ENCODE measurements around the gene RALBP1.
"Not testable (repeated sequence)": the region's sequence is repeated elsewhere in the genome, so short reads cannot be mapped to it uniquely, and the experiment has no call there.

The RALBP1 gene

GRCh38 chr18:9474983-9475642 lies at the start of gene RALBP1:
RALBP1 (plus strand) TSS chr18:9475513; CDS start chr18:9513046, 37,533 bp downstream.
- peak; percentile 100 for DNase-seq

GRCh38 chr18:9426753-9427152 lies 48.6 kb upstream of the RALBP1 start:
- no peak for DNase-seq

DNA sequence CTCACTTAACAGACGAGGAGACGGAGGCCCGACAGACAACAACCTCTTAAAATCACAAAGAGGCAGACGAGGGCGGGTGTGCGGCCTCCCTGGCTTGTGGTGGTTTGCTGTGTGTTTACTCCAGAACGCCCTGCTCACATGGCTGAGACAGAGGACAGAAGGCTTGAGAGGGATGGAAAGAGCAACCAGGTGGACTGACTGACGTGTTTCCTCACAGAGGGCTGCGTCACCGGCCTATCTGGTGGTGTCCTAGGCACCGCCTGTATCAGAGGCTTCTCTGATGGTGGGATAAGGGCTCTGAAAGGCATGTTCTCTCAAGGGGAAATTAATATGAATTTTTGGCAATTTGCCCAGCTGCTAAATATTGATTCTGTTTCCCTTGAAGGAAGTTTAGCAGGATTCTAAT lies 47.0 kb upstream of the RALBP1 start:
- DNase-seq, result no peak

- DNase-seq, result no peak
Measured at GRCh38 chr18:9428862-9429661, 46.3 kb upstream of the RALBP1 start.

GRCh38 chr18:9429662-9429993 lies 45.7 kb upstream of the RALBP1 start:
- DNase-seq, result peak; percentile 63

DNA sequence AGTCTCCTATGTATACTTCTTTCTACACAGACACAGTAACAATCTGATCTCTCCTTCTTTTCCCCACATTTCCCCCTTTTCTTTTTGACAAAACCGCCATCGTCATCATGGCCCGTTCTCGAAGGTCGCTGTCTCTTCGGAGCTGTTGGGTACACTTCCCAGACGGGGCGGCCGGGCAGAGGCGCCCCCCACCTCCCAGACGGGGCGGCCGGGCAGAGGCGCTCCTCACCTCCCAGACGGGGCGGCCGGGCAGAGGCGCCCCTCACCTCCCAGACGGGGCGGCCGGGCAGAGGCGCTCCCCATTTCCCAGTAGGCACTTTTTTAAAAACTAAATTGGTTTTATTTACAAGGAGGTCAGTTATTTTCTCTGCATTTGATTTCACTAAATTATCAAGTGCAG lies 45.0 kb upstream of the RALBP1 start:
- not testable (repeated sequence) for DNase-seq

GRCh38 chr18:9431296-9431695 lies 44.0 kb upstream of the RALBP1 start:
- DNase-seq, result no peak

DNA sequence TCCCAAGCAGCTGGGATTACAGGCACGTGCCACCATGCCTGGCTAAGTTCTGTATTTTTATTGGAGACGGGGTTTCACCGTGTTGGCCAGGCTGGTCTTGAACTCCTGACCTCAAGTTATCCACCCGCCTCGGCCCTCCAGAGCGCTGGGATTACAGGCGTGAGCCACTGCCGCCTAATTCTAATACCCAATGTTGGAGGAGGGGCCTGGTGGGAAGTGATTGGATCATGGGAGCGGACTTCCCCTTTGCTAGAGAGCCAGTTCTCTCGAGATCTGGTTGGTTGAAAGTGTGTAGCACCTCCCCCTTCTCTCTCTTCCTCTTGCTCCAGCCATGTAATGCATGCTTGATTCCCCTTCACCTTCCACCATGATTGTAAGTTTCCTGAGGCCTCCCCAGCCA lies 42.2 kb upstream of the RALBP1 start:
- not testable (repeated sequence) for DNase-seq

GRCh38 chr18:9433671-9434121 lies 41.6 kb upstream of the RALBP1 start:
- peak; percentile 23 for DNase-seq

- no peak for DNase-seq
Measured at GRCh38 chr18:9434122-9434701, 41.1 kb upstream of the RALBP1 start.

GRCh38 chr18:9435041-9435440 lies 40.3 kb upstream of the RALBP1 start:
- no peak for DNase-seq

DNA sequence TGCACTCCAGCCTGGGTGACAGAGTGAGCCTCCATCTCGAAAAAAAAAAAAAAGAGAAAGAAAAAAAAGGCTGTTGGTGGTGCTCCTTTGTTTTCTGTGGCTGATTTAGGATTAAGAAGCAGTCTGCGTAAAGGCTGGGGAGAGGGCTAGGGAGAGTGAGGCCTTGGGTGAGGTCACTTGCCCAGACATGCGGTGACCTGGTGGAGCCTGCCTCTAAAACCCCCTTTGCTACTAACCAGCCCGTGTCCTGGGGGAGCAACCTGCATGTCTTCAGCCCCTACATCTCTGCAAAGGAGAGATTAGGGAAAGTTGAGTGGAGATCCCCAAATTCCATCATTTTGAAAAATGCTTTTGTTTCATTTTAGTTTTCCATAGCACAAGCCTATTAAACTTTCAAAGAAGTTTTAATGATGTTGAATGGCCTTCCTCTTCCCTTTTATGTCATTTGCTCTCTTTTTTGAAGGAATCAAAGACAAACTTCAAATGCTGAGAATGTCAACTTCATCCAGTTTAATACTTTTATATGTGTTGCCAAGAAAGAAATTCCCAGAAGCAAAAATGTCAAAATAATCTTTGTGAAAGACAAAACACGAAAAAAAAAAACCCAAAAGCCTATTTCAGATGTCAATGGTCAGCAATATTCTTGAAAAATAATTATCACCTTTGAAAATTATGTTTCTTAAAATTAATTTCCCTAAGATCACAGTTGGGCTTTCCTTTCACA lies 38.9 kb upstream of the RALBP1 start:
- DNase-seq, result no peak

GRCh38 chr18:9437021-9437437 lies 38.3 kb upstream of the RALBP1 start:
- DNase-seq, result peak; percentile 81

DNA sequence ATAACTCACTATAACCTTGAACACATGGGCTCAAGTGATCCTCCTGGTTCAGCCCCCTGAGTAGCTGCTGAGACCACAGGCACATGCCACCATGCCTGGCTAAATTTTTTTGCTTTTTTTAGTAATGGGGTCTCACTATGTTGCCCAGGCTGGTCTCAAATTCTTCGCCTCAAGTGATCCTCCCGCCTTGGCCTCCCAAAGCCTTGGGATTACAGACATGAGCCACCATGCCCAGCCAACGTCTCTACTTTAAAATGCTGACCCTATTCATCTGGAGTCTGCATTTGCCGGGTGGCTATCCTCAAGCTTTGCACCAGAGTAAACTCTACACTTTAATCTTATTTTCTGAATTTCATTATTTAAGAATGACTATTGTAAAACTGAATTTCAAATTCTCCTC lies 37.6 kb upstream of the RALBP1 start:
- DNase-seq, result no peak

DNA sequence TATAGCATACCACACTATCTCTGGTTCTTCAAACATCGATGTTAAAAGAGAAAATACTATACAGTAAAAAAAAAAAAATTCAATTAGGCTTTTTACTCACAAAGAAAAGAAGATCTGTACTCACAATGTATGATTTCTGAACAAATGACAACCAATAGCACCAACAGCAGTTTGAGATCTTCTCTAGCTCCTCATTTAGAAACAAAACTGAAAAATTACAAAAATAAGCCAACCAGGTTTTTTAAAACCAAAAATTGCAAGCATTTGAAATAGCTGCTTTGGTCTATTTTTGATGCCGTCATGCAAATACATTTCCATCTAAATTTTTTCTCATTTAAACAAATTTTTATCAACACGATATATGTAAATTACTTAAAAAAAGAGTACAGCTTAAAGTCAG lies 34.3 kb upstream of the RALBP1 start:
- no peak for DNase-seq

GRCh38 chr18:9444549-9444948 lies 30.8 kb upstream of the RALBP1 start:
- no peak for DNase-seq

DNA sequence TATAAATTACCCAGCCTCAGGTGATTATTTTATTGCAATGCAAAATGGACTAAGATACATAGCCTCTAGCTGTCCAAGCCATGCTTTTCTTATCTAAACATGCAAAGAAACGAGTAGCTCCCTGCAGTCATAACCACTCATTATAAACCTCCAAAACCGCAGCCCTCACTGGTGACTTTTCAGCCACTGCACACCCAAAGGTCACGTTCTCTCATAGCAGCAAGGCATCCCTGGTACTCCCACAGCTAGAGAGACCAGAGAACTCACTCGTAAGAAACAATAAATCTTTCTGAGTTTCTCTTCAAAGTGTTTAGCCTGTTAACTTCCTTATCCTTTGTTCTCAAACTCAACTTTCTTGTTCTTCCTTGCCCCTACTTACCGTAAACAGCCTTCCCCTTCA lies 28.5 kb upstream of the RALBP1 start:
- DNase-seq, result no peak

- no peak for DNase-seq
Measured at GRCh38 chr18:9447334-9447733, 28.0 kb upstream of the RALBP1 start.

DNA sequence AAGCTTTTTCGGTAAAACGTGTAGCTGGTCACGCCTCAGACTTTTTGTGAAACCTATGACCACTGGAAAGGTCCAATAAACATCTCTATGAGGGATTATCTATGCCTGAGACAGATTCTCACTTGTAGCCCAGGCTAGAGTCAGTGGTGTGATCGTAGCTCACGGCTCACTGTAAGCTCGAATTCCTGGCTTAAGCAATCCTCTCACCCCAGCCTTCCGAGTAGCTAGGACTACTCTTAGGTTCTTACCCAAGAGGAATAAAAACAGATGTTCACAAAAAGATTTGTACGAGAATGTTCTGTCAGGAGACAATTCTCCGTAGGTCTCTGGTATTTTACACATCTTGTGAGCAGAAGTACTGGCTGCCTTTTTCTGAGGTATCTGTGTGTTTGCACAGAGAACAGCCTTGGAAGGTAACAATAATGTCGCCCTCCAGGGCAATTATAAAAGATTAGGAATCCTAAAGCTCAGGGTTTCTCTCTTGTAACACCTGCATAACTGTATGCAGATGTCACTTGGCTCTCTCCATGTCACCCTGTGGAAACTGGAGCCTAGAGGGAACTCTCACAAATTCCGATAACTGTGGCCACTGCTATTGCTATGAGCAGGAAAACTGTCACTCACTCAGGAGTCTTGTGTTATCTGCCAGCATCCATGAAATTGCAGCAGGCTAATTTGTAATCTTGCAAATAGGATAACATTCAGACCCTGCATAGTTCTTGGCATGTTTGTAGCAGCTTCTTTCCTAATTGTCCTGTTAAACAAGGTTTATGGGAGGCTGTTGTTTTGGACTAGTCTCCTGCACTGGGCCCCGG lies 25.5 kb upstream of the RALBP1 start:
- DNase-seq, result no peak

GRCh38 chr18:9450920-9451319 lies 24.4 kb upstream of the RALBP1 start:
- not testable (repeated sequence) for DNase-seq

GRCh38 chr18:9453283-9453682 lies 22.0 kb upstream of the RALBP1 start:
- no peak for DNase-seq

- peak; percentile 18 for DNase-seq
Measured at GRCh38 chr18:9454061-9454703, 21.1 kb upstream of the RALBP1 start.
